T-helper 1 cell (primary cell): ENCODE data around the gene EMC9.

Source experiments
- DNase-seq, 5 donors: peaks; one replicate each; pipeline ENCODE4 v3.0.0-alpha.2; 2012 to 2020

EMC9 gene

DNA sequence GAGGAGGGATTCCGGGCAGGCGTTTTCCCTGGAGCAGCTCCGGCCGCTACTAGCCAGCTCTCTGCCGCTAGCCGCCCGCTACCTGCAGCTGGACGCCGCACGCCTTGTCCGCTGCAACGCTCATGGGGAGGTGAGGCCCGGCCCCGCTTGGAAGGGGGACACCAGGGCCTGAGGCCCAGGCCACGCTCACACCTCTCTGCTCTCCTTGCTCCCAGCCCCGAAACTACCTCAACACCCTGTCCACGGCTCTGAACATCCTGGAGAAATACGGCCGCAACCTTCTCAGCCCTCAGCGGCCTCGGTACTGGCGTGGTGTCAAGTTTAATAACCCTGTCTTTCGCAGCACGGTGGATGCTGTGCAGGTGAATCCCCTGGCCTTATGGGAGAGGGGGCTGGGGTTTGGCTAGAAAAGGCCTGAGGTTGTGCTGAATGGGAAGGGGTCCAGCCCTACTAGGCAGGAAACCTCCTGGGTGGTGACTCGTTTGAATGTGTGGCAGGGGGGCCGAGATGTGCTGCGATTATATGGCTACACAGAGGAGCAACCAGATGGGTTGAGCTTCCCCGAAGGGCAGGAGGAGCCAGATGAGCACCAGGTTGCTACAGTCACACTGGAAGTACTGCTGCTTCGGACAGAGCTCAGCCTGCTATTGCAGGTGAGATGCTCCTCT lies 6.5 kb upstream of the EMC9 start:
- no peak for DNase-seq

DNA sequence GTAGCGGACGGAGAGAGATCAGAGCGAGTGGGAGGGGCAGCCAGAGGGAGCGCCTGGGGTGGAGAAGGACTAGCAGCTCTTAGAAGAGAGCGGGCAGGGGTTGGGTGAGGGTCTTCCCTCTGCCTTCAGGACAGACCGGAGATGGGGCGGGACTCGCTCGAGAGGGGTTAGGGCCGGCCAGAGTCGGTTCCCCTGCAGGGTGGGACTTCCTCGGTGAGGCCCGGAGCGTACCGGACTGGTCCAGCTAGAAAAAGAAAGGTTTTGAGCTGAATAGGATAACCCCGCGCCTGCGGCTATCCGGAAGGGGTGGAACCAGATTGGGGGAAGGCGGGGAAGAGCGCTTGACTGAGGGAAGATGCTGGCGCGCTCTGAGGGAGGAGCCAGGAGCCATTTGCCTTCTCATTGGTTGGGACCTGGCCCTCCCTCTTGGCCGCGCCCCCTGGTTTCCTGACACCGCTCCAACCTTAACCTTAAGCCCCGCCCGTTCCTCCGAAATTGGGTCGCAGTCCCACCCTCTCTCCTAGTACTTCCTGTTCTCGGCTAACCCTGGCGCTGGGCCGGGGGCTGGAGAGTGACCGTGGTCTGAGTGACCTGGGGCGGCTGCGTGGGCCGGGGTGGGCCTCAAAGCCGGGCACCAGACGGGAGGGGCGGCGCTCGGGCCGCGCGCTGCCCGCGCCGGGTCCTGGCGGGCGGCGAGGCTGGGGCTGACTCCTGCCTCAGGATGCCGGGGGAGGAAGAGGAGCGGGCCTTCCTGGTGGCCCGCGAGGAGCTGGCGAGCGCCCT lies 5.8 kb upstream of the EMC9 start, which contains the start of gene RNF31:
Gene RNF31 (plus strand): TSS at position 521 of the 783 bp plus-strand sequence. CDS start 201 bp downstream, at position 722.
- peak; percentile 96 to 99 (median 98) for DNase-seq

DNA sequence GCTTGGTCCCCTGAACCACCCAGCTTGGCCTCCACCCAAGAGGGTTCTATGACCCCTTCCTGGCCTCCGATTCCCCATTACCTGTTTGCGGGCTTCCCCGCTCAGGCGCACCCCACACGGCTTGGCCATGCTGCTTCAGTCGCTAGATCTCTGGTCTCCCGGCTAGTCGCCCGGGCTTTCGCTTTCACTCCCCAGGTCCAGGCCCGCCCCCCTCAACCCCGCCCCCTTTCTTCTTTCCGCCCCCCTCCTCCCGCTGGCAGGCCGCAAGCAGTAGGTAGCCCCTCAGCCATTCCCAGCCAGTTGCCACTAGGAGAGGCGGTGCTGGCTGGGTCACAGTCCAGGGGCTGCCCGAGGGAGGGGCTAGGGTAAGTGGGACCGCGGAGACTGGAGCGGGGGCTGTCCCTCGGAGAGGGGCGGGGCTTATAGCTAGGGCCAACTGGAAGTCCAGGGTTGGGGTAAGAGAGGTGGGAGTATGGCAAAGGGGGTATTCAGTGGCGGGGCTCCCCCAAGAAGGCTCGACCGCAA lies 5.1 kb upstream of the EMC9 start, which contains the start of gene PSME2:
Gene PSME2 (minus strand): TSS at position 158 of the 525 bp plus-strand sequence. CDS start 29 bp downstream, at position 129.
- peak; percentile 75 to 95 (median 77) for DNase-seq

DNA sequence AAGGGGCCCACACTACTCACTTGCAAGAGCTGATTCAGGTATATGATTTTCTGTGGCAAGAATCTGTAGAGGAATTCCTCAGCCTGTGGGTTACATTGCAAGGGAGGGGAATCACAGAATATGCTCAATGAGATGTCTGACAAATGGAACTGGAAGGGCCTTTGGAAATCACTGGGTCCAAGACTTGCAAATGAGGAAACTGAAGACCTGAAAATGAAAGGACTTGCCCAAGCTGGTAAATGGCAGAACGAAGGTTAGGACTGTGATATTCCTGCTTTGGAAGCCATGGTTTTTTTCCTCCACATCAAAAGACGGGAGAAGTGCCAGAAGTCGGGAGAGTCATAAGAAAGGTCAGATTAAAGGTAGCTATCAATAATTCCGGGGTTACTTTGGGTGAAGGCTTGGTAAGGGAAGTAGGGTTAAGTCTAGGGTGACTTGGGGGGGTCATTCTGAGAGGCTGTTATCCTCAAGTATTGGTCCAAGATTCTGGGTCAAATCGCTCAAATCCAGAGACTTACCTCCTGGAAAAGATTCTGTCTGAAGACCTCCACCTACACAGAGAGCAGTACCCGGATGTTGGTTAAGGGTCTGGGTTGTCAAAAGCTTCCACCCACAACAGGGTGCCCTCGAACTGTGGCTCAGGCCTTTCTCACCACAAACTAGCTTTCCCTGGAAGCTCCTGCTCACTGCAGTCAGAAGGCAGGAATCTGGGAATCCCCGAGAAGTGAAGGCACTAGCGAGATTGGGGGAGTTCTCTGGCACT lies 4.5 kb upstream of the EMC9 start:
- DNase-seq: no peak

DNA sequence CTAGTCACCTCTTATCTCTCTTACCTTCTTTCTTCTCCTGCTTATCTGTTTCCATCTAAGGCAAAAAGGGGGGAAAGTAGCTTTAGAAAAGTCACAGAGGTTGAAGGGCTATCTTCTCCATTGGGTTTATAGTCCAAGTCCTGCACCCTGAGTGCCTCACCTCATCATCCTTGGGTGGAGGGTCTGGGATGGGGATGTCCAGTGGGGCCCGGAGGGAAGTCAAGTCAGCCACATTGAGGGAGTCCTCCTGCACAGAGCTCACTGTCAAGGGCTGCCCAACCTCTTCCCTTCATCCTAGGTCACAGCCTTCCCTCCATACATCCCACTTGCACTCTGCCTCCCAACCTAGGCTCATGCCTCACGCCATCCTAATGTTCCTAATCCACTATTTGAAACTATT lies 3.8 kb upstream of the EMC9 start:
- no peak for DNase-seq

DNA sequence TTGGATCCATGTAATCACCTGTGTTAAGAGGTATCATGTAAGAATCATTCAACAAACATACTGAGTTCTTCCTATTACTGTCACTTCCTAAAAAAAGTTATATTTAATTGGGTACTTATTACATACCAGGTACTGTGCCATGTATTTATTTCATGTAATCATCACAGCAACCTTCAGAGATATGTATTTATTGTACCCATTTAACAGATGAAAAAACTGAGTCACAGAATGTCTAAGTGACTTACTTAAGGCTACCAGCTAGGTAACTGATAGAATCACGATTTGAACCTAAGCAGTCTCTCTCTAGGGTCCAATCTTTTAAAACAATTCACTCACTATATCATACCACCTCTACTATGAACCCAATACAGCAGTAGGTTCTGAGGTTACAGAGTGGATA lies 3.1 kb upstream of the EMC9 start:
- DNase-seq: no peak

DNA sequence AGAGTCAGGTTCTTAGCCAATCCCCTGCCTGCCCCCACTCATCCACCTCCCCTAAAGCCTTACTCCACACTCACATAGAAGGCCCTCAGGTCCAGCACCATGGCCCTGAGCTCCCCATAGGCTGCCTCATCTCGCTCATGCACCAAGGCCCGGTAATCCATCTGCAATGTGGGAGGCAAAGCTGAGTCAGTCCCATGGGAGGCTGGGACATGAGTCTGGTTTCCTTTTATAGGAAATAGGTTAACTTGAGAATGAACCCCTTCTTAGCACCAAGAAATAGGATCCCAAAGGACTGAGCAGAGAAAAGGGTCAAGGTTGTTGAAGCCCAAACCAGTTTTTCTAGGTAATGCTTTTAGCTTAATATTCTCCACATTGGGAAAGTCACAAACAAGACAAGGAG lies 2.1 kb upstream of the EMC9 start:
- DNase-seq: no peak

DNA sequence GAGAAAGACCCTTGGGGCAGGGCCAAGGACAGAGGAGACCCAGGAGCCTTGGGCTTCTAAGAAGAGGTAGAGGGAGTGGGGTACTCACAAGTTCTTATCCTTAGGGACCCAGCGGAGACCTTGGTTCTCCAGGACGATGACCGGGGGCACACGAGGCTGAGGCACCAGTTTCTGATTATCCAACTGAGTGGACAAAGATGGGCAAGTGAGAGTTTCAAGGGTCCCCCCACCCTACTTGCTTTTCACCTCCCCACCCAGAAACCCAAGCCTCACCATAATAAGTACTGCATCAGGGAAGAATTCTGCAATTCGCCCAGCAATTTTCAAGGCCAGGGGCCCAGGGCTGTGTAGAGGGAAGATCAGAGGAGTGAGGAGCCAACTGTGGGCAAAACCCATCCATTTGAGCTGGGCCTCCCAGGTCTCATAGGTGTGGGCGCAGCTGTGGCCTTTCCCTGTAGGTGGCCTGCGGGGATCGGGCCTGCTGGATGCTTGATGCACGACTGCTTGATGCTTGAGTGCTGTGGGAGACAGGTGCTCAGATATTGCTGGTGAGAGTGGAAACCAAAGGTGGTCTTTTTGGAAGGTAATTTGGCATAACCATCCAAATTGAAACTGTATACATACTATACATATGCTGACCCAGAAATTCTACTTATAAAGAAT lies 2.0 kb downstream of the EMC9 start:
- DNase-seq: peak in 1 of 5 donors; percentile 24

DNA sequence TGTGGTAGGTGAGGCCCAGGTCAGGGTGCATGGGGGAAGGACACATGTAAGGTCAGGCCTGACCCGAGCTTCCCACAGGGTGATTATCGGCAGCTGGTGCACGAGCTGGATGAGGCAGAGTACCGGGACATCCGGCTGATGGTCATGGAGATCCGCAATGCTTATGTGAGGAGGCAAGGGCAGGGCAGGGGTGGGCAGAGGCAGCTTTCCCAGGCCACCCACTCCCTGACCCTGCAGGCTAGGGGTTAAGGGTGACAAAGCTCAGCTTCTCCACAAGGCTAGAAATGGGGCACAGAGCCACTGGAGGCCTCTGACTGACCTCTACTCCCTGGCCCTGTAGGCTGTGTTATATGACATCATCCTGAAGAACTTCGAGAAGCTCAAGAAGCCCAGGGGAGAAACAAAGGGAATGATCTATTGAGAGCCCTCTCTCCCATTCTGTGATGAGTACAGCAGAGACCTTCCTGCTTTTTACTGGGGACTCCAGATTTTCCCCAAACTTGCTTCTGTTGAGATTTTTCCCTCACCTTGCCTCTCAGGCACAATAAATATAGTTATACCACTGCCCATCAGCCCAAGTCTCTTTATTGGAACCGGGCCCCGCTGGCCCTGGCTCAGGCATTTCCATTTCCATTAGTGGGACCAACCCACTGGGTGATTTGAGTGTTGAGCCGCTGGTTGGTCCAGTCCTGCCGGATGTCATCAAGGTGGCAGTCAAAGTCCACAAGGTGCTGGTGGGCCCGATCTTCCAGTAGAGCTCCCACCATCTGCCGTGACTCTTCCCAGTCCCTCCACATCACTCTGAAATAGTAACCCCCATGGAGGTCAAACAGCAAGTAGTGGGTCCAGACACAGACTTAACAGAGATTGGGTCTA lies 2.8 kb downstream of the EMC9 start:
- DNase-seq: no peak

DNA sequence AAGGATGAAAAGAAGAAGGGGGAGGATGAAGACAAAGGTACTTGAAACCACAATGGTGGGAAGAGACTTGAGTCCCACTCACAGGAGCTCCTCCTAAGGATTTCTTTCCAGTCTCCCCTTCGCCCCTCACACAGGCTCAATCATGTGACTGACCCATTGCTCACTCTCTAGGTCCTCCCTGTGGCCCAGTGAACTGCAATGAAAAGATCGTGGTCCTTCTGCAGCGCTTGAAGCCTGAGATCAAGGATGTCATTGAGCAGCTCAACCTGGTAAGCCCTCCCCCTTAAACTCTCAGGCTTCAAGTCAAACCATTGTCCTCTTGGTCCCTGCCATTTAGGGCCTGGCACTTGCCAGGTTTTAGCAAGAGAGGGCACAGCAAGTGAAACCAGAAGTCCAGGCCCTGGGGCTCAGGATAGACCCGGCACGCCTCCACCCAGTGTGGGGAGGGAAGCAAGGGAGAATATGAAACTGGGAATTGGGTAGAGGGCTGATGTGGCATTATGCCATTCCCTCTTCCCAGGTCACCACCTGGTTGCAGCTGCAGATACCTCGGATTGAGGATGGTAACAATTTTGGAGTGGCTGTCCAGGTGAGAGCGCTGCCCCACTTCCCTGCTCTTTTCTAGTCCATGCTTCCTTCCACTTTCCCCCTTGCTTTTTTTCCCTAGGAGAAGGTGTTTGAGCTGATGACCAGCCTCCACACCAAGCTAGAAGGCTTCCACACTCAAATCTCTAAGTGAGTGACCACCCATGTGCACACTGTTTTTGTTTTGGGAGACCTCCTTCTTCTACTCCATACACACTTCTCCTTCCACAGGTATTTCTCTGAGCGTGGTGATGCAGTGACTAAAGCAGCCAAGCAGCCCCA lies 3.6 kb downstream of the EMC9 start:
- no peak for DNase-seq

DNA sequence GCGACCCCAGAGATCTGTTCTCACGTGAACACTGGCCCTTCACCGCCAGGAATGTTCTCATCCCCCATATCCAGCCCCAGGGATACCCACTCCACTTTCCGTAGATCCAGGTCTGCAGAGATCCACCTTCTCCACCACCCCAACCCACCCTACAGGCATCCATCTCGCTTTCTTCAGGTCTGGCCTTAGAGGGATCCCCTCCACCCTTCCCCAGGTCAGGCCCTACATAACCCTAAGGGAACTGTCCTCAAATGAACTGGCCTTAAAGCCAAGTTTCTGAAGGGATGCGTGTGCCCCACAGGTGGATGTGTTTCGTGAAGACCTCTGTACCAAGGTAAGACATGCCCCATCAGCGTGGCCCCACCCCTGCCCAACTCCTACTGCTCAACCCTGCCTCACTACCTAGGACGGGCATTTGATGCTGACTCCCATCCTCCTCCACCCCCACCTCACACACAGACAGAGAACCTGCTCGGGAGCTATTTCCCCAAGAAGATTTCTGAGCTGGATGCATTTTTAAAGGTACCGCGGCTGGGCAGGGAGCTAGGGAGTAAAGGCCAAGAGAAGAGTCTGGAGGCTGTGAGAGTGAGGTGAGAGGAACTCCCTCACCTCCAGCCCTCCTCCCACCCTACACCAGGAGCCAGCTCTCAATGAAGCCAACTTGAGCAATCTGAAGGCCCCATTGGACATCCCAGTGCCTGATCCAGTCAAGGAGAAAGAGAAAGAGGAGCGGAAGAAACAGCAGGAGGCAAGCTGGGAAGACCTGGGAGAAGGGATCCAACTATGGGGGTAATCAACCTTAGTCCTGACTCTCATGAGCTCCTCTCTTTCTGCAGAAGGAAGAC lies 4.5 kb downstream of the EMC9 start:
- no peak for DNase-seq

DNA sequence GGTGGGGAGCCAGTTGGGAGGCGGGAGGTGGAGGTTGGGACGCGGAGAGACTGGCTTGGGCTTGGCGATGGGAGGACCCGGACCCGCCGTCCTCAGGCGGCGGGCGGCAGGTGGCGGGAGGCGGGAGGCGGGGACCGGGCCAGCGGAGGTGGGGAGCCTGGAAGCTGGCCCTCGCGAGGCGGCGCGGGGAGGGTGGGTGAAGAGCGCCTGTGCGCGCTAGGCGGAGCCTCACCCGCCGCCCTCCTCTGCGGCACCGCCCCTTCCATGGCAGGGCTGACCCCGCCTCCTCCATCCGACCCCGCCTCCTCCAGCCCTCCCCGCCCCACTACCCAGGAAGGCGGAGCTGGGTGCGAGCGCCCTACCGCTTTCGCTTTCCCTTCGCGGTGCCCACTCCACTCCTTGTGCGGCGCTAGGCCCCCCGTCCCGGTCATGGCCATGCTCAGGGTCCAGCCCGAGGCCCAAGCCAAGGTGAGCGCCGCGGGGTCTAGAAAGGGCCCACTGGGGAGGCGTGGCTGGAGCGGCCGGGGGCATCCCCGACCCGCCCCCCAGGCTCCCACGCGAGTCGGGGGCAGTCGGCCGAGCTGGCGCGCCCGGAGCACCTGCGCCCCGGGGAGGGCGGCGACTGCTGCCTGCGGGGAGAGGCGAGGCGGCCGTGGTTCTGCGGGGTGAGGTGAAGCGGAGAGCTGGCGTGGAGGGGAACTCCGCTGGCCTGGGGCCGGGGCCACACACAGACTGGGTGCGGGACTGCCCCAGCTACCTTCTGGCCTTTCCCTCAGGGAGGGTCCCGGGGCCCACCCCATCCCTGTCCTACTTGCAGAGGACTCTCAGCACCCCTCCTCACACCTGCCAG lies 5.3 kb downstream of the EMC9 start, which contains the start of gene PSME1:
Gene PSME1 (plus strand): TSS at position 361 of the 850 bp plus-strand sequence. CDS start 69 bp downstream, at position 430.
- peak; percentile 88 to 94 (median 93) for DNase-seq

DNA sequence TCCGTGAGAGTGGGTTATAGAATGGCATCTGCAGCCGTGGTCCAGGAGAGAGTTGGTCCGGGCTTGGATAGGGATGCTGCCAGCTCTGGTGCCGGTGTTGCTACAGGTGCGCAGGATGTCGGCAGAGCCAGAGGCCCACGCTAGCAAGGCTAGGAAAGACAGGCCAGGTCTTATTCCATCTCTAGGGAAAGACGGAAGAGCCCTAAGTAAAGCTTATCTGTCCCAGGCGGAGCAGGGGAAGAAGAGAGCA lies 5.9 kb downstream of the EMC9 start:
- no peak for DNase-seq

DNA sequence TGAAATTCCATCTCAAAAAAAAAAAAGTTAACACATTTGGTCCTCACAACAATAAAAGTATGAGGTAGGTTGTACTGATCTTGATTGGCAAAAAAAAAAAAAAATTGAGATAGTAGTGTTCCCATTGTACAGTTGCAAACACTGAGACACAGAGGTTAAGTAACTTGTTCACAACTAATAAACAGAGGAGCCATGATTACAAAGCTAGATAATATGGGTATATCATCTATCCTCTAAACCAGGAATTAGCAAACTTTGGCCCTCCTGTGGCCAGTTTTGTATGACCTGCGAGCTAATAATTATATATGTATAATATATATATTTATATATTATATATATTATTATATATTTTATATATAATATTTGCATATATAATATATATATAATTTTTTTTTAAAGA lies 7.7 kb downstream of the EMC9 start:
- no peak for DNase-seq

DNA sequence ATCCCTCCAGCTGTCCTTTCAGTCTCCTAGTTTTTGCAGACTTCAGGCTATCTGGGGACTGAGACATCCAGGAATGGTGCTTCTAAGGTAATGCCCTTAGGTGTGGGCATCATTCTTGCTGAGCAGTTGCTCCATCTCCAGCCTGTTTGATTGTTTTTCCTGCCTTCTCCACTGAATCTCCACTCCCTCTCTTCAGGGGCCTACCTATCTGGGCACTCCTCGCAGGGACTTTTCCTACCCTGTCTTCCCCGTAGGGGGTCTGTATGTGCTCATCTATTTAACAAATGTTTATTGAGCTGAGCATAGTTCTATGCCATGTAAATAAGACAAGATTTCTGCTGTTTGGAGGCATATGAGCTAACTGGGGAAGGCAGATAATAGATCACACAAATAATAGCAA lies 8.4 kb downstream of the EMC9 start:
- no peak for DNase-seq

DNA sequence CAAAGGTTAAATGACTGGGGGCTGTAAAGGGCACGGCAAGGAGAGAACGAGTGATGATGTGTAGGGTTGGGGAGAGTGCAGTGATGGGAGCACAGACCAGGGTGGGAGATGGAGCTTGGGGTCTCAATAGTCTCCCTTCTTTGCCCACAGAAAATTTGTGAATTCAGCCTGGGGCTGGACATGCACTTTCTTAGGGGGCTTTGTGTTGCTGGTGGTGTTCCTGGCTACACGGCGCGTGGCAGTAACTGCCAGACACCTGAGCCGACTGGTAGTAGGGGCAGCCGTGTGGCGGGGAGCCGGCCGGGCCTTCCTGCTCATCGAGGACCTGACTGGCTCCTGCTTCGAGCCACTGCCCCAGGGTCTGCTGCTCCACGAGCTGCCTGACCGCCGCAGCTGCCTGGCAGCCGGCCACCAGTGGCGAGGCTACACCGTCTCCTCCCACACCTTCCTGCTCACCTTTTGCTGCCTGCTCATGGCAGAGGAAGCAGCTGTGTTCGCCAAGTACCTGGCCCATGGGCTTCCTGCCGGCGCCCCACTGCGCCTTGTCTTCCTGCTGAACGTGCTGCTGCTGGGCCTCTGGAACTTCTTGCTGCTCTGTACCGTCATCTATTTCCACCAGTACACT lies 9.2 kb downstream of the EMC9 start:
- peak in 1 of 5 donors; percentile 18 for DNase-seq

DNA sequence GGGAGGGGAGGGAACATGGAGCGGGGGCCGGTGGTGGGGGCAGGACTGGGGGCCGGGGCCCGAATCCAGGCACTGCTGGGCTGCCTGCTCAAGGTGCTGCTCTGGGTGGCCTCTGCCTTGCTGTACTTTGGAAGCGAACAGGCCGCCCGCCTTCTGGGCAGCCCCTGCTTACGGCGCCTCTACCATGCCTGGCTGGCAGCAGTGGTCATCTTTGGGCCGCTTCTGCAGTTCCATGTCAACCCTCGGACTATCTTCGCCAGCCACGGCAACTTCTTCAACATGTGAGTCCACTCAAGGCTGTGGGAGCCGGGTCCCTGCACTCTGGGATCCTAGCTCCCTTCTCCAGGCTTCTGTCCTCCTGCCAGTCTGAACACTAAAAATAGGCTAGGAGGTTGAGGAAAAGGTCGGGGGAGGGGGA lies 9.8 kb downstream of the EMC9 start:
- DNase-seq: no peak
